ENCODE data around the gene RNF167.

The RNF167 gene

GRCh38 chr17:4939796-4940554, at the start of gene RNF167, which contains the start of gene SLC25A11:
Gene RNF167, plus strand, starts transcription at chr17:4940268. Its CDS starts 642 bp downstream, at chr17:4940910.
Gene SLC25A11, minus strand, starts transcription at chr17:4940046. Its CDS starts 136 bp downstream, at chr17:4939910.
- Histone ChIP-seq H3K4me3 (peak within 1 kb of the TSS; percentile 87), H3K9ac (ENCODE audit: insufficient read length) (peak within 1 kb of the TSS; percentile 95), H3K27ac (peak within 1 kb of the TSS; percentile 97), H3K9me3 (ENCODE audit: low read depth, low read length) (no peaks in the 10 kb centered on the region), H3K36me3 (ENCODE audit: insufficient read depth, low read length) (peaks cover 48% of the 10 kb centered on the region)
- TF ChIP-seq FOXP2 (optimal IDR thresholded peaks at IDR 0.05; ENCODE audit: control extremely low read depth, extremely low read length, insufficient read depth) (no peak), POLR2AphosphoS5 (IDR thresholded peaks at IDR 0.05; ENCODE audit: borderline replicate concordance, low read depth, low read length) (peak; percentile 66; the same call in 1 of the 2 replicates)
- DNase-seq (ENCODE audit: low read depth, low spot score), result peak; percentile 95

GRCh38 chr17:4891411-4892410, 48.4 kb upstream of the RNF167 start:
- DNase-seq (ENCODE audit: low read depth, low spot score), result no peak
- Histone ChIP-seq H3K27ac (no peak overlapping the region), H3K36me3 (ENCODE audit: insufficient read depth, low read length) (peaks cover 36% of the 10 kb centered on the region; the same call in 1 of the 2 replicates), H3K9me3 (ENCODE audit: low read depth, low read length) (no peaks in the 10 kb centered on the region), H3K9ac (ENCODE audit: insufficient read length) (no peak overlapping the region), H3K4me3 (no peak overlapping the region)
- no peak for TF ChIP-seq EZH2 (IDR thresholded peaks at IDR 0.05)
- no peak for TF ChIP-seq FOXP2 (optimal IDR thresholded peaks at IDR 0.05; ENCODE audit: control extremely low read depth, extremely low read length, insufficient read depth)
- TF ChIP-seq POLR2AphosphoS5 (IDR thresholded peaks at IDR 0.05; ENCODE audit: borderline replicate concordance, low read depth, low read length), result no peak

- no peak overlapping the region for H3K4me3 ChIP-seq
- TF ChIP-seq POLR2AphosphoS5 (IDR thresholded peaks at IDR 0.05; ENCODE audit: borderline replicate concordance, low read depth, low read length) (no peak), FOXP2 (optimal IDR thresholded peaks at IDR 0.05; ENCODE audit: control extremely low read depth, extremely low read length, insufficient read depth) (no peak), EZH2 (IDR thresholded peaks at IDR 0.05) (no peak)
- H3K9ac ChIP-seq (ENCODE audit: insufficient read length), result no peak overlapping the region
- DNase-seq (ENCODE audit: low read depth, low spot score), result no peak
- H3K36me3 ChIP-seq (ENCODE audit: insufficient read depth, low read length), result peaks cover 29% of the 10 kb centered on the region; the same call in 1 of the 2 replicates
- H3K9me3 ChIP-seq (ENCODE audit: low read depth, low read length), result no peaks in the 10 kb centered on the region
- H3K27ac ChIP-seq, result no peak overlapping the region
Measured at GRCh38 chr17:4892499-4893221, 47.4 kb upstream of the RNF167 start.

GRCh38 chr17:4893272-4893671, 46.8 kb upstream of the RNF167 start:
- DNase-seq (ENCODE audit: low read depth, low spot score), result no peak
- TF ChIP-seq POLR2AphosphoS5 (IDR thresholded peaks at IDR 0.05; ENCODE audit: borderline replicate concordance, low read depth, low read length), result no peak
- no peak for TF ChIP-seq FOXP2 (optimal IDR thresholded peaks at IDR 0.05; ENCODE audit: control extremely low read depth, extremely low read length, insufficient read depth)
- no peak for TF ChIP-seq EZH2 (IDR thresholded peaks at IDR 0.05)
- no peak overlapping the region for H3K4me3 ChIP-seq
- no peaks in the 10 kb centered on the region for H3K9me3 ChIP-seq (ENCODE audit: low read depth, low read length)
- peaks cover 29% of the 10 kb centered on the region; the same call in 1 of the 2 replicates for H3K36me3 ChIP-seq (ENCODE audit: insufficient read depth, low read length)
- no peak overlapping the region for H3K9ac ChIP-seq (ENCODE audit: insufficient read length)
- no peak overlapping the region for H3K27ac ChIP-seq

- H3K9ac ChIP-seq (ENCODE audit: insufficient read length), result no peak overlapping the region
- H3K27ac ChIP-seq, result no peak overlapping the region
- no peaks in the 10 kb centered on the region for H3K9me3 ChIP-seq (ENCODE audit: low read depth, low read length)
- no peak for TF ChIP-seq FOXP2 (optimal IDR thresholded peaks at IDR 0.05; ENCODE audit: control extremely low read depth, extremely low read length, insufficient read depth)
- peaks cover 29% of the 10 kb centered on the region; the same call in 1 of the 2 replicates for H3K36me3 ChIP-seq (ENCODE audit: insufficient read depth, low read length)
- no peak for DNase-seq (ENCODE audit: low read depth, low spot score)
- no peak overlapping the region for H3K4me3 ChIP-seq
Measured at GRCh38 chr17:4893721-4894560, 46.1 kb upstream of the RNF167 start.

- no peak overlapping the region for H3K27ac ChIP-seq
- peaks cover 29% of the 10 kb centered on the region; the same call in 1 of the 2 replicates for H3K36me3 ChIP-seq (ENCODE audit: insufficient read depth, low read length)
- no peak overlapping the region for H3K4me3 ChIP-seq
- H3K9ac ChIP-seq (ENCODE audit: insufficient read length), result no peak overlapping the region
- H3K9me3 ChIP-seq (ENCODE audit: low read depth, low read length), result no peaks in the 10 kb centered on the region
- DNase-seq (ENCODE audit: low read depth, low spot score), result no peak
- TF ChIP-seq EZH2 (IDR thresholded peaks at IDR 0.05) (no peak), FOXP2 (optimal IDR thresholded peaks at IDR 0.05; ENCODE audit: control extremely low read depth, extremely low read length, insufficient read depth) (no peak), POLR2AphosphoS5 (IDR thresholded peaks at IDR 0.05; ENCODE audit: borderline replicate concordance, low read depth, low read length) (no peak)
Measured at GRCh38 chr17:4895121-4895520, 44.9 kb upstream of the RNF167 start.

GRCh38 chr17:4895657-4896331, 44.3 kb upstream of the RNF167 start:
- H3K9me3 ChIP-seq (ENCODE audit: low read depth, low read length), result no peaks in the 10 kb centered on the region
- peaks cover 24% of the 10 kb centered on the region; the same call in 1 of the 2 replicates for H3K36me3 ChIP-seq (ENCODE audit: insufficient read depth, low read length)
- H3K4me3 ChIP-seq, result no peak overlapping the region
- no peak overlapping the region for H3K9ac ChIP-seq (ENCODE audit: insufficient read length)
- no peak for DNase-seq (ENCODE audit: low read depth, low spot score)
- no peak overlapping the region for H3K27ac ChIP-seq
- TF ChIP-seq FOXP2 (optimal IDR thresholded peaks at IDR 0.05; ENCODE audit: control extremely low read depth, extremely low read length, insufficient read depth), result no peak
- TF ChIP-seq POLR2AphosphoS5 (IDR thresholded peaks at IDR 0.05; ENCODE audit: borderline replicate concordance, low read depth, low read length), result no peak
- TF ChIP-seq EZH2 (IDR thresholded peaks at IDR 0.05), result no peak

Data from SK-N-MC (cell line).